DMS53 (cell line): ENCODE data around the gene ATP2C2.

Source experiments
- DNase-seq: peaks from one replicate; lab custom pipeline; 2025; lab: John Stamatoyannopoulos, UW

The ATP2C2 gene

DNA sequence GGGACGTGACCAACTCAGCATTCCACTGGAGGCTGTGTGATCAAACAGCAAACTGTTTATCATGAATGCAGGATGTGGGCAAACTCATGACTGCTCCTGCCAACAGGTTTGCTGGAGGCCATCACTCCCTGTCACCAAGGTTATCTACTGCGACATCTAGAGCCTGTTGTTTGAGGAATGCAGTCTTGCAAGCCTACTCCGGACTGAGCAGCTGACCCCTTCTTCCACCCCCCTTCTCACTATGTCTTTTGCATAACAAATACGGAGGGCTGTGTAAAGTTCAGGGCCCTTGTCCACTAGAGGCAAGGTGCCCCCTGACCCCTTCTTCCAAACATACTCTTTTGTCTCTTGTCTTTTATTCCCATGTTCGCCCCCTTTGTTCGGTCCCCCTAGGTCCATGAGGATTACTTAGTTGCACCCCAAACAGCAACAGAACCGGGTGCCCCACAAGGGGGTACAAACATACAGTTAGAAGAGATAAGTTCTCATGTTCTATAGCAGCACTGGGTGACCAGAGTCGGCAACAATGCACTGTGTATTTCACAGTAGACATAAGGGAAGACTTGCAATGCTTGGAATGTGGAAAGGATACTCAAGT is 107.4 kb downstream of the ATP2C2 start:
- no peak for DNase-seq

DNA sequence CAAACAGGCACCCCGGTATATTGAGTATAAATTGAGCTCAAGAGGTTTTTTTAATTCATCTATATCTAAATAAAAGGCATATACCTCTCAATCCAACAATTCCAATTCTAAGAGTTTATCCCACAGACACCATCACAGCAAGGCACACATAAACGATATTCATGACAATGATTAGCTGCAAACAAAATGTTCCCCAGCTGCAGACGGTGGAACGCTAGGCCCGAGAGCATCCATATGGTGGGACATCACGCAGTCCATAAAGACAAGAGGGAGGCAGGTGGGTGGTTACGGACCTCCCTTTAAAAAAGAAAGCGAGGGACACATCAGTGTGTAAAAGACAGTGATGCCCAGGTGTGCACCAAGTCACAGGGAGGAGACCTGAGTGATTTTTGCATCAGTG is 108.1 kb downstream of the ATP2C2 start:
- no peak for DNase-seq

DNA sequence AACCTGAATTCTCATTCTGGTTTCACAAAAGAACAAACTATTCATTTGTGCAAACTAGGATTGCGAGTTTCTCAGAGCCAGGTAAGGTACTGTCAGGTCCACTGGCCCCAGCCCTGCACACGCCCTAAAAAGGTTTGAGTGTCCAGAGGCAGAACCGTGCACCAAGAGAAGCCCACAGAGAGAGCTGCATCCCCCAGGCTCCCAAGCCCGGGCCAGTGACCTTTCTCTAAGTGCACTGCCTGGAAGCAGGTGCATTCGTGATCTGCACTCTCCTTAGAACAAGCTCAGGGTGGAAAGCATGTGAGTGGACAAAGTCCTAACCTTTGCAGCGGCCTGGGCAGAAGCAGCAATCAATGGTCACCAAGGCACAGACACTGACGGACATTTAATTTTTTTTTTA is 109.3 kb downstream of the ATP2C2 start:
- no peak for DNase-seq

DNA sequence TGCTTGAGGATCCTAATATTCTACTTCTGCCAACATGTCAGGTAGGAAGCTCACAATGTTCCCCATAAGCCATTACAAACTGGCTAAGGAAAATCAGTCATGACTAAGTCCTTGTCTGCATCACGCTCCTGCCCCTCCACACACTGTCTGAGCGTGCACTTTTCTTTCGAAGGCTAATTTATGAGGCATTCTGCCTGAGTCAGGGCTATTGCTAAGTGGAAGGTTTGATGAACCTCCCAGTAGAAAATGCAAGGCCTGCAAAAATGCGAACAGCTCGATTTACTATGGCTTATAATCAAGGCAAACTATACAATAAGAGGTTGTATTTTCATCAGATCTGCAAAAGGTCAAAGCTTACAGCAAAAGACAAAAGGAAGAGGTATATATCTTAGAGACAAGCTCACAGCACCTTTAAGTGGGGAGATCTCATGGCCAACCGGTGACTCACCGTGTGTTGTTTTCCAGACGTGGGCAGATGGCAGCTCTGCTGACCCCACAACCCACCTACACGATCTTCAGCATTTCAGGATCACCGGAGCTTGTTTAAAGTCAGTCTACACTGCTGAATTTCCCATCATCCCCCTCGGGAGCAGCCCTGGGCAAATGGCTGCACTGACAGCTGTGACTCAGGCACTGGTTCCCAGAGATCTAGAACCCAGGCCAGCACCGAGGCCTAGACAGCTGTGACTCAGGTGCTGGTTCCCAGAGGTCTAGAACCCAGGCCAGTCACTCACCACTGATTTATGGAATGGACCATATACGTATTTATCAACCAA is 110.0 kb downstream of the ATP2C2 start:
- no peak for DNase-seq

DNA sequence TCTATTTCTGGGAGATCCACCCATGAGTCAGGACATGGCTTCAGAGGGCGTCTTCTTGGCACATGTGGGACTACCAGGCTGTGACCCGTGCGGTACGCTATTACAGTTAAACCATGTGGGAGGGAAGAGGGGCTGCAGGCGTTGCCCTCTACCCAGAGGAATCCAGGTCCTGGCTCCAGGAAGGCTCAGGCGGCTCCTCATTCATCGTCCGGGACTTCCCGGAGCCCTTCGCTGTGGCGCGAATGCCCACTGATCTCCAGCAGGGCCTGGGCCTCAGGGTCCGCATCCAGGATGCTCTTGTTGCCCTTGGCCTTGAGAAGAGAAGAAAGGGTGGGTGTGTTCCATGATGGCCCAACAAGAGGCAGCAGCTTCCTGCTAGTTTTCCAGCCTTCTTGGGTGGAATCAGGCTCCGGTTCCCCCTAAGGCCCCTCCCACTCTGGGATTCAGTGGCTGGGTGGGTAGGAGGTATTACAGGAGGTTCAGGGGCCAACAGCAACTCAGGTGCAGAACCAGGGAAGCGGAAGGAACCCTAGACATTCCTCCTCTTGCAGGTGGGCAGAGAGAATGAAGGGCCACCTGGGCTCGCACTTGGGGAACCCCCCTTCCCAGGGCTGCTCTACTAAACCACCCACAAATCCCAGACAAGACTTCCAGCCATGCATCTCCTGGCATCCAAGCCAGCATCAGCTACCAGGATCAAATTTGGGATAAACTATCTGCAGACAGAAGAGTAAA is 111.5 kb downstream of the ATP2C2 start:
- no peak for DNase-seq

DNA sequence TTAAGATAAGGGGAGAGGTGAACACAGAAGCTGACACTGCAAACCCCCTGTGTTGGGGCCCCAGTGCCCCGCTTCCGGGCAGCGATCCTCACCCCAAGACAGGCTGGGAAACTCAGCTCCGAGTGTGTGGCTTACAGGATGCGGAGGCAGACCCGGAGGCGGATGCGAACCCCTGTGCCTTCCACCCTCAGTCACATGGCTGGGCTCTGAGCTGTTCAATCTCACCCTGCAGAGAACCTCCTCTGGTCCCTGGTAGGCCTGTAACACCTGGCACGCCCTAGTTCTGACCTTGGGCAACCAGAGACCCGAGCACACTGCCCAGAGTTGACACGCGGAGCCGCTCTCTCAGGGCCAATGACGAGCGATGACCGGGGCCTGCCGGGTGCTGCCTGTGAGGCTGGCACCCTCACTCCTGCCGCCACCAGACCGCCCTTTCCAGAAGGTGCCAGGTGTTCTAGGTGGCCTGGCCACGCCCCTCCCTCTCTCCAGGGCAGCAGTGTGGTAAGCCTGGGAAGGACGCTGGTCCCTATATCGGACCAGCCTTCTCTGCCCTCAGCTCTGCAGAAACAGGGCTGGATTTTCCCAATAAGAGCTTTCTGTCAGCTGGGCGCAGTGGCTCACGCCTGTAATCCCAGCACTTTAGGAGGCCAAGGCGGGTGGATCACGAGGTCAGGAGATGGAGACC is 112.9 kb downstream of the ATP2C2 start:
- DNase-seq = no peak

DNA sequence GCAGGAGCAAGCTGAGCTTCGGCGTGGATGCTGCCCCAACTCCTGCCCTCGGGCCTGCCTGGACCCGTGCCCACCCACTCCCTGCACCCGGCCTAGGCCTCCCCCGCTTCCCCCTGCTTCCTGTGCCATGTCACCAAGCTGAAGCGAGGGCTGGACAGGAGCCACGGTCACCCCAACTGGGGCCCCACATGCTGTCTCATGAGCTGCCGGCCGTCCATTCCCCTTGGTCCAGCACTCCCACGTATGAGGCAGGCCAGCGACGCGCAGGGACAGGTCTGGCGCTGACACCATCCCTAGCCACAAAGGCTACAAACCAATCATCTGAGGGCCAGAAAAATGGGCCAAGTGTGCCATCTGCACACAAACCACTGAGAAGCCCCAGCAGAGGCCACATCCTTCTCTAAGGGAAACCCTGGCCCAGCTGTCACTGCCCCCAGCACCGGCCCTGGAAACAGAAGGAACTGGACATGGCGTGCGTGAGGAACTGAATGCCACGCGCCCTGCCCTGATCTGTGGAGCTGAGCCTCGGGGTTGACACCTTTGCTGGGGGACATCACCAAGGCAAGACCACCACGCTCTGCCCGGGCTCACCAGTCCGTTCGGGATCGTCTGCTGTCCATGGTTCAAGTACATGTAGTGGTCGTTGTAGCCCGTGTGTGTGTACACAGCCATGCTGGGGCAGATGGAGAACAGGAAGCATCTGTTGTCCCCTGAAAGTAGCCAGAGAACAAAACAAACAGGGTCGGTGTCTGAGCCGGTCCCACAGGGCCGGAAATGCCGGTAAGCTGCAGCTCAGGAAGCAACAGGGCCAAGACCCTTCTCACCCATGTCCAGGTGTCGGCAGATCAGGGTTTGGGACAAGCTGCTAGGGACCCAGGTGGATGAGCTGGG is 113.9 kb downstream of the ATP2C2 start:
- DNase-seq = no peak

DNA sequence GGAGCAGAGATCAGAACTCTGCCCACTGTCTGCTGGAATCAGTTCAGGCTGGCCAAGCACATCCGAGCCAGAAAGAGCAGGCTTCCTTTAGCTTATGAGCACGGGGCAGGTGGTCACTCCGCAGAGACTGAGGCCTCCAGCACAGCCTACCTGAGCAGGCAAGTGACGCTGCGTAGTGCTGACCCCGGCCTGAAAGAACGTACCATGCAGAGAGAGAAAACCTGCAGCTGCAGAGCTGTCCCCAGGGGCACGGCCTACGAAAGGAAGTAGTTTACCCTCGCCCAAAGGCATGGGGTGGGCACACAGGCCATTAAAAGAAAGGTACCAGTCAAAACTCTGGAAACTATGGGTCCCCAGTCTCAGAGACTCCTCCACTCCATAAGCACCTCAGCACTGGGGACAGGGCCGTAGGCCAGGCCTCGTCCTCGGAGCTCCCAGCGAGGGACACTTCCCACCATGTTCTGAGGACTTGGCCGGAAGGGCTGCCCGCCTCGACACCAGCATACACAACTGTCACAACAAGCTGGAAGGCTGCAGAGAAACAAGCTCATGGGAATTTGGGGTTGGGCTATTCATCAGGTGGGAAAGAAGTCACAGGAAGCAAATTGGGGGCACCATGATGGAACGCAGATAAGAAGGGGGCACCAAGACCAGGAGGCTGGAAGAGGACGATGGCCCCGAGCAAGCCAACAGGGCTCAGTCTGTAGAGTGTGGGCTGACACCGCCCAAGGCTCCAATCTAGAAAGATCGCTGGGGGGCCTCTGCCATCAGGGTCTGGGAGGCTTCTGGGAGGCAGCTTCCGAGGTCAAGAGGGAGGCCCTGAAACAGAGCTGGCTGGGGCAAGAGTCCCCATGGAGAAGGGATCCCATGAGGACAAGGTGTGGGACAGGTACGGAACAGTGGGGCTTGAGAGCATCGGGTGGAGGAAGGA is 114.9 kb downstream of the ATP2C2 start:
- DNase-seq = no peak

DNA sequence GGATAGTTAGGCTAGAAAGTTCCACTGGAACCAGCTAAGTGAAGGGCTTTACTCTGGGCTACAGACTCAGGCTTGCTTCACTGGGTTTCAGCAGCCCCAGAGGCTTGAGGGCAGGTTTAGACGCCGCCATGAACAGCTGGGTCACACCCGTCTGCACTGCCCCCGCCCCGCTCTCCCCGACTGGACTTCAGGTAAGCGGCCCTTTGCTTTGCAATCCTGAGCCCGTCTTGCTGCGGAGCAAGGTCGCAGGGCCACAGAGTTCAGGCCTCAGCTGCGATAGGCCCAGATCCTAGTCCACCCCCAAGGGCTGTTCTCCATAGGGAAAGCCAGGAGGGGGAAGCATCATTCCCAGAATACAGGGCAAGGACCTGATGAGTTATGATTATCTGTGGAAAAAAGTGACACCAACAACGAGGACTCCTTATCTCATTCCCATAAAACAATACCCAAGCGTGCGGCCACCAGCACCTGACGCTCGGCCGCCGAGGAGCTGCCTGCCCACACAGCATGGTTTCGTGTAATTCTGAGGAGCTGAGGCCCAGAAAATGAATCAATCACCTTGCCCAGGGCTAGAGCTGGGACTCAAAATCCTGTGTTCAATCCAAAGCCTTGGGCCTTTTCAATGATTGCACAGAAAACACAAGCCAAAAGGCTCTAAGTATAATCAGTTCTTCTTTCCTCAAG is 115.7 kb downstream of the ATP2C2 start:
- no peak for DNase-seq

DNA sequence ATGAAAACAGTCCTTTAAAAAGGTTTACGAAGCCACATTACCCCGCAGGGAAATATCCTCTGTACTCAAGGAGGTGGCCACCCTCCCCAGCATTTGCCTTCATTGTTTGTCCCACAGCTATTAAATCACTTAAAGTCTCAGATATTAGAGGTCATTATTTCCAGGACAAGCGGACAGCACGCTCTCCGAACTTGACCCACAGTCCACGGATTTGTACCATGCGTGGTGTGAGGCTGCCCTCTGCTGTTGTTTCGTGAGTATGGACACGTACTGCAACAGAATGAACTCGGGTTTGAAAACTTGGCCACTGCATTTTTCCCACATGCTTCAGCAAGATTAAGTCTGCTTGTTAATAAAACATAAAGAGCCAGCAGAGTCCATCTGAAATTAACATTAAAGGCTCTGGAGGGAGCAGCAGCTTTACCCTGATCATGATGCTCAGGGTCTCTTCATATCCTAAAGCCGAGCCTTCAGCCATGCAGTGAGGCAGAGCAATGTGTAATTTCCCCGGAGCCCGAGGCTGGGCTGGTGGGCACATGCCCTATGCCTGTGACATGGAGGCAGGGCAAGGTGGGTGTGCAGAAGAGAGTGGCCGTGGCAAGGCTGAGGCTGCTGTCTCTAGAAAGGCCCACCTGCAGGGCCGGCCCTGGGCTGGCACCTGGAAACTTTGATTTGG is 116.4 kb downstream of the ATP2C2 start:
- DNase-seq = peak; percentile 56

DNA sequence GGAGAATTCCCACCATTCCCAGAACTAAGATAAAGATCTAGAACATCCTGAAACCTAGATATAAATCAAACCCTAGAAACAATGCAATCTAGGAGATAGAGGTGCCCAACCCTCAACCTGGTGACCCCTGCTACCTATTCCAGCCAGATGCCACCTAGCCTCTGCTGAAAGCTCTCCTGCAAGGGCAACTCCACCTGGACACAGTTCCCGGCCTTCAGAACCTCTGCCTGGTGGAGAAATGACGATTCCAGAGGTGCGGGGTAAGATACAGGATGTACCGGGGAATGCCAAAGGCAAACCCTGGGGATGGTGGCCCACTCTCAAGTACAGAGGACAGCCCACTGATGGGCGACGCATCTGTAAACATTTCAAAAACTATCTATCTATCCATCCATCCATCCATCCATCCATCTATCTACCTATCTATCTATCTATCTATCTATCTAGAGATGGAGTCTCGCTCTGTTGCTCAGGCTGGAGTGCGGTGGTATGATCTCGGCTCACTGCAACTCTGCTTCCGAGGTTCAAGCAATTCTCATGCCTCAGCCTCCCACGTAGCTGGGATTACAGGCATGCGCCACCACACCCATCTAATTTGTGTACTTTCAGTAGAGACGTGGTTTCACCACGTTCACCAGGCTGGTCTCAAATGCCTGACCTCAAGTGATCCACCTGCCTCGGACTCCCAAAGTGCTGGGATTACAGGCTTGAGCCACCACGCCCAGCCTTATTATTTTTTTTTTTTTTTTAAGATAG is 117.1 kb downstream of the ATP2C2 start:
- DNase-seq = no peak

DNA sequence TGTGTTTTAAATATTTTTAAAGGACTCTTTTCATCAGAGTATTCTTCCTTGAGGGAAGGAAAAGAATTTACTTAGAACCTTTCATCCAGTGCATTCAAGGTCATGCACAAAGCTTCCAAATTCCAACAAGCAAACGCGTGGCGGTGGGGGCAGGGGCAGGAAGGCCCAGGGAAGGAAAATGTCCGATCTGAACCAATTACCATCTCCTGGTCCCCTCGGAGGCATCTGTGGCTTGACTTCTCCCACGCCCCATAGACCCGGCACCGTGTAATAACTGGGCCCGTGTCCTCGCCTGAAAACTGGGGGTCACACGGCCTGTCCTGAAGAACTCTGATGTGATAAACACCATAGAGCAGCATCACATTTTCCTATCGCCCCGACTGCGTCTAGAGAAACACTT is 117.8 kb downstream of the ATP2C2 start:
- no peak for DNase-seq

DNA sequence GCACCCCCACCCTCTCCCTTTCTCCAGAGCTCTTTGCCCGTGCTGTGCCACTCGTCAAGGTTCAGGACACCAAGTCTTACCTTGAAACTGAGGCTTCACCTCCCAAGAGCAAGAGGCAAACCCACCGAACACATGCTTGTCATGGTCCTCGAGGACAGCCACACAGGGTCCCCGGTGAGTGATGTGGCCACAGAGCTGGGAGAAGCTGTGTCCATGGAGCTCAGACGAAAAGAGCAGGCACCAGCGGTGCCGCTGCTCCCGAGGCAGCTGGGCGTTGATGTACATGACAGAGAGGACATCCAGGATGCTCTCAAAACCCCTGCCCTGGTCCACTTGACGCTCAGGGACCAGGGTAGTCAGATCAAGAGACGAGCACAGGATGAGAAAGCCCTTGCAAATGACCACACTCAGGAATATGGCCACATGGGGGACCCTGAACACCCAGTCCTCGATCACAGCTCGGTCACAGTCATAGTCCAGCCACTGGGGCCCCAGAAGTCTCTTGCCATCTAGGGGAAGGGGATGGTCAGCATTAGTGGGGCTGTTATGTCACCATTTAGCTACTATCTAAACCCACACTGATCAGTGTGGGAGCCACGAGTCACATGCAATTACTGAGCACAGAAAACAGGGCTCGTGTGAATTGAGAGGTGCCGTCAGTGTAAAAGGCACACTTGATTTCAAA is 118.4 kb downstream of the ATP2C2 start:
- no peak for DNase-seq

DNA sequence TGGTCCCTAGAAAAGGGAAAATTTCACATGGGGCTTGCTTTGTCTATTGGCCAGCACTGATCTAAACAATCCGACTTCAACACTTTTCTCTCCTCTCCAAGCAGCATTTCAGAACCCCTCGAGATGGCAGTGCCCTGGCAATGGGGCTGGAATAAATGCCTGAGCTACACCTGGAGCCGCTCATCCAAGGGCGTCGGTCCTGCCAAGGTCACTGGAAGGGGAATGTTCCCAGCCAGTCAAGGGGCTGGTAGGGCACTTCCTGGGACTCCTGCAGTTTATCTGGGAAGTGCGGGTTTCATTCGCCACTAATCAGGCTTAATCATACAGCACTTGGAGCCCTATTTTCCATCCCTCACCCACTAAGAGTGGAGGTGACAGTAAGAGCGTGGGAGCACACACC is 119.0 kb downstream of the ATP2C2 start:
- no peak for DNase-seq

DNA sequence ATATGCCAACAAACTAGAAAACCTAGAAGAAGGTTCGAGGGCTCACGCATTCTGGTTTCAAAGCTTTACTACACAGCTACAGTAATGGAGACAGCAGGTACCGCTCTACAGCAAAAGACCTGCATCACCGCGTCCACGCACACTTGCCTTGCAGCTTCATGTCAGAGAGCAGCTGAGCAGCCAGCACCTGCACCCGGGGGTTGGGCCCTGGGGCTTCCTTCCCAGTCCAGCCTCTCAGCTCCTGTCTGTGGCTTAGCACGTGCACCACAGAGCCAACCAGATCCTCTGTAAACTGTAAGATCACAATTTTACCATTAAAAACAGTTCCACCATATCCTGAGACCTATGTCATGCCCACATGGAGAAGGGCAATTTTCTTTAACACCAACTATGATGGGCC is 120.8 kb downstream of the ATP2C2 start:
- no peak for DNase-seq

DNA sequence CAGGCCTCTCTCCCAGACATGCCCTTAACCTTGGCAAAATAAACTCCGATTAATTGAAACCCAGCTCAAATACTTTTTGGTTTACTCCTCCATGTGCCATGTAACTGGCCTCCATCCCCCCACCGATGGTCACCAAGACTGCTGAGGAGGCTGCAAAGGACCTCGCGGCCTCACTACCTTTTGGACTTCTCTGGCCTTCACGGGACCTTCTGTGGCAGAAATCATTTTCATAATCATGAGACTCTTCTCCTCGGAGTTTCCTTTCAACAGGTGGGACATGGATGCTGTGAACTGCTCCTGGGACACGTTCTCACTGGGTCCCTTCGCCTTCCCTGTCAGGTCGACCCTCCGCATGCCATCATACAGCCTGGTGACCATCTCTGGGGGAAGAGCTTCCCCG is 127.2 kb downstream of the ATP2C2 start:
- no peak for DNase-seq

DNA sequence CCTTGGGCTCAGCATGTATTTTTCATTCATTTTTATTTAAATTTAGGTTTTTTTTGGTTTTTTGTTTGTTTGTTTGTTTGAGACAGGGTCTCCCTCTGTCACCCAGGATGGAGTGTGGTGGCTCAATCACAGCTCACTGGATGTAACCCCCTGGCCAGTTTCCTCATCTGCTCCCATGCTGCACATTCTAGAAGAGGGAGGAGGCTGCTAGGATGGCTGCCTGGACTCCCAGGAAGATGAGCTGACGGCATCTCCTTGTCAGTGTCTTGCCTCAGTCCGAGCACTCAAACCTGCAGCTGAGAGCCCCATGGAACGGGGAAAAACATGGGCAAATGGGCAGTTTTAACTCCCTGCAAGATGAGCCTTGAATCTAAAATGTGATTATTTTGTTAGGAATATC is 128.7 kb downstream of the ATP2C2 start:
- DNase-seq = no peak
